ENCODE data around the gene PLD4.

PLD4 gene

GRCh38 chr14:104927901-104928300 lies 3.2 kb downstream of the PLD4 start:
- ChIA-PET POLR2A (no interaction called here), CTCF (interaction anchor here (1.1 to 1.3 kb wide), 2 partner anchors 13 to 117 kb away, joined by 3 to 4 read pairs; no protein-coding TSS in a partner anchor)
- no peak overlapping the region for H3K4me3 ChIP-seq (ENCODE audit: low read depth, low read length)
- TF ChIP-seq CTCF (IDR thresholded peaks at IDR 0.05; ENCODE audit: insufficient read depth, low read length, missing control alignments) = no peak
- no peak for DNase-seq (ENCODE audit: low read depth, low spot score)

- no peak for TF ChIP-seq CTCF (IDR thresholded peaks at IDR 0.05; ENCODE audit: insufficient read depth, low read length, missing control alignments)
- H3K4me3 ChIP-seq (ENCODE audit: low read depth, low read length) = no peak overlapping the region
- CTCF ChIA-PET = interaction anchor here (1.1 to 1.3 kb wide), 3 partner anchors 12 to 117 kb away, joined by 3 to 4 read pairs (median 4); no protein-coding TSS in a partner anchor
- POLR2A ChIA-PET = no interaction called here
- no peak for DNase-seq (ENCODE audit: low read depth, low spot score)
These were observed 3.9 kb downstream of the PLD4 start for GRCh38 chr14:104928391-104929133.

- TF ChIP-seq CTCF (IDR thresholded peaks at IDR 0.05; ENCODE audit: insufficient read depth, low read length, missing control alignments) = no peak
- ChIA-PET POLR2A (no interaction called here), CTCF (interaction anchor here (1.1 kb wide), 1 partner anchor 33 kb away, joined by 4 read pairs; no protein-coding TSS in a partner anchor)
- no peak for DNase-seq (ENCODE audit: low read depth, low spot score)
- no peak overlapping the region for H3K4me3 ChIP-seq (ENCODE audit: low read depth, low read length)
These were observed 4.9 kb downstream of the PLD4 start for GRCh38 chr14:104929268-104930230.

- ChIA-PET CTCF (interaction anchor here (0.9 kb wide), 1 partner anchor 14 kb away, joined by 3 read pairs; no protein-coding TSS in a partner anchor), POLR2A (no interaction called here)
- no peak overlapping the region for H3K4me3 ChIP-seq (ENCODE audit: low read depth, low read length)
- TF ChIP-seq CTCF (IDR thresholded peaks at IDR 0.05; ENCODE audit: insufficient read depth, low read length, missing control alignments) = no peak
- no peak for DNase-seq (ENCODE audit: low read depth, low spot score)
These were observed 6.0 kb downstream of the PLD4 start for GRCh38 chr14:104930526-104931303.

- POLR2A ChIA-PET = no interaction called here
- CTCF ChIA-PET = interaction anchor here (0.9 kb wide), 1 partner anchor 15 kb away, joined by 3 read pairs; no protein-coding TSS in a partner anchor
- DNase-seq (ENCODE audit: low read depth, low spot score) = no peak
- H3K4me3 ChIP-seq (ENCODE audit: low read depth, low read length) = no peak overlapping the region
- TF ChIP-seq CTCF (IDR thresholded peaks at IDR 0.05; ENCODE audit: insufficient read depth, low read length, missing control alignments) = no peak
These were observed 6.7 kb downstream of the PLD4 start for GRCh38 chr14:104931304-104931770.
